OCI-M2 (cell line): Measurements from ENCODE around the gene HIF3A.
"Not testable (repeated sequence)": the region's sequence is repeated elsewhere in the genome, so short reads cannot be mapped to it uniquely, and the experiment has no call there.

Experiments used
- DNase-seq: peaks from one replicate; lab custom pipeline; 2025; ENCODE audit not compliant: unreplicated experiment; lab: John Stamatoyannopoulos, UW

HIF3A gene

GRCh38 chr19:46296722-46297461 is at the start of gene HIF3A:
HIF3A (plus strand) TSS chr19:46297042; CDS start chr19:46297077, 35 bp downstream.
- DNase-seq = peak; percentile 70

- DNase-seq = no peak
Observed at GRCh38 chr19:46250076-46250735, 46.6 kb upstream of the HIF3A start.

- DNase-seq = no peak
Observed at GRCh38 chr19:46251416-46251815, 45.4 kb upstream of the HIF3A start.

GRCh38 chr19:46254776-46255175 is 42.1 kb upstream of the HIF3A start:
- no peak for DNase-seq

- DNase-seq = no peak
Observed at GRCh38 chr19:46256855-46257254, 40.0 kb upstream of the HIF3A start.

- DNase-seq = not testable (repeated sequence)
Observed at GRCh38 chr19:46261501-46261900, 35.3 kb upstream of the HIF3A start.

GRCh38 chr19:46262684-46263296 is 34.1 kb upstream of the HIF3A start:
- DNase-seq = not testable (repeated sequence)

GRCh38 chr19:46264801-46265200 is 32.0 kb upstream of the HIF3A start:
- not testable (repeated sequence) for DNase-seq

- no peak for DNase-seq
Observed at GRCh38 chr19:46265217-46265828, 31.5 kb upstream of the HIF3A start.

- no peak for DNase-seq
Observed at GRCh38 chr19:46269101-46269500, 27.7 kb upstream of the HIF3A start.

GRCh38 chr19:46270521-46271256 is 26.2 kb upstream of the HIF3A start:
- no peak for DNase-seq

- no peak for DNase-seq
Observed at GRCh38 chr19:46271481-46272197, 25.2 kb upstream of the HIF3A start.

GRCh38 chr19:46273931-46274330 is 22.9 kb upstream of the HIF3A start:
- not testable (repeated sequence) for DNase-seq

- DNase-seq = no peak
Observed at GRCh38 chr19:46279177-46279576, 17.7 kb upstream of the HIF3A start.

GRCh38 chr19:46283771-46284170 is 13.1 kb upstream of the HIF3A start:
- DNase-seq = no peak

GRCh38 chr19:46284635-46285034 is 12.2 kb upstream of the HIF3A start:
- no peak for DNase-seq

- no peak for DNase-seq
Observed at GRCh38 chr19:46287585-46287984, 9.3 kb upstream of the HIF3A start.

GRCh38 chr19:46288896-46289588 is 7.8 kb upstream of the HIF3A start:
- DNase-seq = no peak

- DNase-seq = no peak
Observed at GRCh38 chr19:46289724-46290619, 6.9 kb upstream of the HIF3A start.
